H1 (cell line): ENCODE results near the gene SSH2. TPM values are rescaled to one million over a fixed set of nuclear protein-coding genes. Genes with fewer than 3 reads are reported as not detected.

Experiments used
- BRCA1 ChIP-seq: IDR thresholded peaks from 2 replicates; pipeline ENCODE4 v1.6.1; 2012; ENCODE audit warnings: low read depth, low read length, improper control_type of control experiment
- GABPA ChIP-seq: IDR thresholded peaks from 2 replicates; pipeline ENCODE4 v1.6.1; 2011; ENCODE audit warnings: mild to moderate bottlenecking, low read length, moderate library complexity, borderline replicate concordance; ENCODE audit not compliant: insufficient read depth
- NANOG ChIP-seq: IDR thresholded peaks from 2 replicates; pipeline ENCODE4 v1.6.1; 2011; ENCODE audit warnings: low read length, low read depth, mild to moderate bottlenecking, inconsistent platforms; ENCODE audit not compliant: insufficient read depth, poor library complexity, severe bottlenecking
- RAD21 ChIP-seq, 2 experiments: IDR thresholded peaks in 1 of 2; conservative IDR thresholded peaks in 1 of 2; 2 replicates each; pipeline ENCODE4 v1.6.1; 2011; ENCODE audit warnings: low read depth in 2 of 2, low read length in 2 of 2, improper control_type of control experiment in 1 of 2, inconsistent platforms in 1 of 2, mild to moderate bottlenecking in 1 of 2, moderate library complexity in 1 of 2
- polyA plus RNA-seq, 7 experiments: library from polyadenylated mRNA; depleted of rRNA in 3 of 7; stranded (reverse) in 5 of 7; unstranded in 2 of 7; fragments of >200 nt in 5 of 7; fragments of 200-250 nt in 2 of 7; gene quantifications; 1 replicate in 5 of 7; 2 replicates in 1 of 7; 4 replicates in 1 of 7; pipeline versions ENCODE4 v1.2.1 to v1.2.3, GENCODE V29; 2011 to 2013; ENCODE audit warnings: missing spikeins in 2 of 7, mixed read lengths in 2 of 7
- total RNA-seq: library from RNA; stranded (reverse); fragmentation: NEBNext Ultra II Directional; extraction: Animal tissue kit (Norgen Biotek cat#: 25700); gene quantifications from 2 replicates; pipeline ENCODE4 v1.2.1, GENCODE V29; 2021

The SSH2 gene
- total and polyA plus RNA-seq, 2 of the 8 experiments (the other 6 are each of a cell fraction or from before 2014, with no cell fraction given), result 5.2 to 15.9 TPM

GRCh38 chr17:29577385-29578211 lies 352.4 kb downstream of the SSH2 start (continued):
- no peak for TF ChIP-seq NANOG
- TF ChIP-seq GABPA, result no peak
- TF ChIP-seq RAD21 (IDR thresholded peaks at IDR 0.05 in 1 of 2, conservative IDR thresholded peaks at IDR 0.05 in 1 of 2; ENCODE audit: low read depth in 2 of 2, low read length in 2 of 2), result no peak
- no peak for TF ChIP-seq BRCA1
